SK-N-SH (cell line): Measurements from ENCODE around the gene PPIL1. TPM values are rescaled to one million over a fixed set of nuclear protein-coding genes. Genes with fewer than 3 reads are reported as not detected.

Experiments
- CTCF ChIA-PET: fragments of 300-600, 350-600 bp; formaldehyde crosslinking; extraction: SDS; loops from one replicate; lab custom pipeline; 2021; lab: Yijun Ruan, JAX
- POLR2A ChIA-PET: fragments of 350-600 bp; sonication (Branson Sonifier 250); formaldehyde crosslinking; extraction: SDS; loops from one replicate; lab custom pipeline; 2020; ENCODE audit warnings: antibody characterized with exemption, inconsistent platforms; lab: Yijun Ruan, JAX
- DNase-seq: peaks from one replicate; pipeline ENCODE4 v3.0.0; 2012
- H2AFZ ChIP-seq: fragments of 200-600 bp; sonication (generic); 2 replicates; pipeline ENCODE4 v1.8.1; 2016; ENCODE audit warnings: antibody characterized with exemption, mild to moderate bottlenecking, low read depth
- H3F3A ChIP-seq: fragments of 200-600 bp; sonication (generic); replicated peaks from 2 replicates; pipeline ENCODE3; 2016; ENCODE audit warnings: antibody characterized with exemption, mild to moderate bottlenecking; ENCODE audit not compliant: insufficient read depth
- H3K27ac ChIP-seq, 2 experiments: fragments of 200-500 bp in 1 of 2; fragments of 200-600 bp in 1 of 2; sonication (Bioruptor generic) in 1 of 2; sonication (generic), shearing (Covaris generic) in 1 of 2; 2 replicates each; pipeline versions ENCODE4 v1.5.1 to v1.6.1; 2014 to 2016; ENCODE audit warnings: low read depth in 2 of 2, inconsistent platforms in 1 of 2, low read length in 1 of 2, mild to moderate bottlenecking in 1 of 2, mixed read lengths in 1 of 2
- H3K27me3 ChIP-seq: fragments of 200-600 bp; sonication (generic), shearing (Covaris generic); 2 replicates; pipeline ENCODE4 v1.6.1; 2016; ENCODE audit warnings: mixed run types; ENCODE audit not compliant: insufficient read depth
- H3K36me3 ChIP-seq, 2 experiments: fragments of 200-500 bp in 1 of 2; fragments of 200-600 bp in 1 of 2; sonication (Bioruptor generic) in 1 of 2; sonication (generic) in 1 of 2; replicated peaks in 1 of 2; 2 replicates each; pipeline versions ENCODE3 to v1.5.1; 2014 to 2016; ENCODE audit warnings: low read length in 1 of 2, mild to moderate bottlenecking in 1 of 2; ENCODE audit not compliant: insufficient read depth in 2 of 2, control insufficient read depth in 1 of 2
- H3K4me1 ChIP-seq, 2 experiments: fragments of 200-500 bp in 1 of 2; fragments of 200-600 bp in 1 of 2; sonication (Bioruptor generic) in 1 of 2; sonication (generic), shearing (Covaris generic) in 1 of 2; 2 replicates each; pipeline versions ENCODE4 v1.5.1 to v1.6.1; 2014 to 2016; ENCODE audit warnings: low read depth in 1 of 2, low read length in 1 of 2, mixed run types in 1 of 2; ENCODE audit not compliant: insufficient read depth in 2 of 2, control insufficient read depth in 1 of 2
- H3K4me2 ChIP-seq: fragments of 200-600 bp; sonication (generic), shearing (Covaris generic); 2 replicates; pipeline ENCODE4 v1.6.1; 2017; ENCODE audit warnings: mixed run types
- H3K4me3 ChIP-seq, 2 experiments: fragments of 200-500 bp in 1 of 2; fragments of 200-600 bp in 1 of 2; sonication (Bioruptor generic) in 1 of 2; sonication (generic), shearing (Covaris generic) in 1 of 2; 2 replicates each; pipeline versions ENCODE4 v1.5.1 to v1.8.1; 2014 to 2016; ENCODE audit warnings: low read depth in 2 of 2, inconsistent platforms in 1 of 2, low read length in 1 of 2, mild to moderate bottlenecking in 1 of 2, mixed read lengths in 1 of 2, moderate library complexity in 1 of 2
- H3K79me2 ChIP-seq: fragments of 200-600 bp; sonication (generic); 2 replicates; pipeline ENCODE4 v1.8.1; 2017; ENCODE audit warnings: mild to moderate bottlenecking; ENCODE audit not compliant: insufficient read depth
- H3K9ac ChIP-seq: fragments of 200-600 bp; sonication (generic); 2 replicates; pipeline ENCODE4 v1.6.1; 2017; ENCODE audit warnings: mixed run types
- H3K9me2 ChIP-seq: fragments of 200-600 bp; sonication (generic); 2 replicates; pipeline ENCODE4 v1.6.1; 2017; ENCODE audit warnings: mixed run types
- H3K9me3 ChIP-seq: fragments of 200-600 bp; sonication (generic); 2 replicates; pipeline ENCODE4 v1.6.1; 2017; ENCODE audit warnings: mixed run types, mild to moderate bottlenecking, moderate library complexity
- H4K20me1 ChIP-seq: fragments of 200-600 bp; sonication (generic); 2 replicates; pipeline ENCODE4 v1.6.1; 2017; ENCODE audit warnings: mild to moderate bottlenecking, mixed run types; ENCODE audit not compliant: insufficient read depth
- CTCF ChIP-seq: fragments of 200-600 bp; sonication (generic); IDR thresholded peaks from 2 replicates; pipeline ENCODE4 v1.6.1; 2017; ENCODE audit warnings: antibody characterized with exemption, mild to moderate bottlenecking, moderate library complexity
- EP300 ChIP-seq, 2 experiments: IDR thresholded peaks; 2 replicates each; pipeline versions ENCODE4 v1.4.0 to v1.6.1; 2012; ENCODE audit warnings: borderline replicate concordance in 1 of 2, low read depth in 1 of 2, low read length in 1 of 2
- EZH2phosphoT487 ChIP-seq: fragments of 200-600 bp; sonication (generic); IDR thresholded peaks from 2 replicates; pipeline ENCODE4 v1.6.1; 2017; ENCODE audit warnings: low read depth, mixed run types, mild to moderate bottlenecking, antibody characterized with exemption, moderate library complexity, borderline replicate concordance
- FOXJ3 ChIP-seq: sonication (generic); formaldehyde crosslinking; IDR thresholded peaks from 2 replicates; pipeline ENCODE4 v1.5.1; 2020; ENCODE audit warnings: mild to moderate bottlenecking, missing genetic modification reagents
- MXI1 ChIP-seq: IDR thresholded peaks from 2 replicates; pipeline ENCODE4 v1.6.1; 2012; ENCODE audit warnings: mild to moderate bottlenecking, low read depth, low read length, improper control_type of control experiment
- RFX5 ChIP-seq: IDR thresholded peaks from 2 replicates; pipeline ENCODE4 v1.6.1; 2012; ENCODE audit warnings: mild to moderate bottlenecking, improper control_type of control experiment, low read length
- WGBS: methylation state at CpG from one replicate; pipeline ENCODE4 v1.1.6; 2017; ENCODE audit warnings: low lambda C conversion rate; 5-methylcytosine and 5-hydroxymethylcytosine counted together
- polyA plus RNA-seq, 3 experiments: library from polyadenylated mRNA; depleted of rRNA; stranded (reverse); fragments of >200 nt; gene quantifications; 2 replicates each; pipeline ENCODE4 v1.2.3, GENCODE V29; 2012

The PPIL1 gene
- polyA plus RNA-seq, 1 of the 3 experiments (the other 2 are of a cell fraction): 36.6 TPM

- WGBS: 93% methylated on average over 2 of the region's 2 CpGs
- no peaks in the 10 kb centered on the region for H3K79me2 ChIP-seq
- no peaks in the 10 kb centered on the region for H3K36me3 ChIP-seq
- no peak overlapping the region for H3K4me2 ChIP-seq
- DNase-seq: no peak
- TF ChIP-seq FOXJ3 (CRISPR knock-in tag) (no peak), MXI1 (no peak), EP300 (IDR thresholded peaks at IDR 0.05; ENCODE audit: borderline replicate concordance in 1 of 2, low read depth in 1 of 2, low read length in 1 of 2) (no peak), EZH2phosphoT487 (no peak), CTCF (no peak)
- TF ChIP-seq, all 33 proteins: peak for 0
- ChIA-PET CTCF (interaction anchor here (0.6 to 2.5 kb wide), 4 partner anchors 15 to 1518 kb away, joined by 3 to 10 read pairs (median 4); no protein-coding TSS in a partner anchor), POLR2A (no interaction called here)
- Histone ChIP-seq H4K20me1 (no peaks in the 10 kb centered on the region), H3K4me3 (no peak overlapping the region), H3K27ac (no peak overlapping the region), H3F3A (peaks cover 4% of the 10 kb centered on the region), H2AFZ (no peak overlapping the region), H3K4me1 (peaks cover 0 to 4% of the 10 kb centered on the region in 2 experiments; a peak in 1 of 4 replicates), H3K9ac (no peak overlapping the region), H3K9me2 (no peaks in the 10 kb centered on the region), H3K27me3 (peaks cover 12% of the 10 kb centered on the region), H3K9me3 (no peaks in the 10 kb centered on the region)
Observed at GRCh38 chr6:36837022-36837339, 37.6 kb downstream of the PPIL1 start.

DNA sequence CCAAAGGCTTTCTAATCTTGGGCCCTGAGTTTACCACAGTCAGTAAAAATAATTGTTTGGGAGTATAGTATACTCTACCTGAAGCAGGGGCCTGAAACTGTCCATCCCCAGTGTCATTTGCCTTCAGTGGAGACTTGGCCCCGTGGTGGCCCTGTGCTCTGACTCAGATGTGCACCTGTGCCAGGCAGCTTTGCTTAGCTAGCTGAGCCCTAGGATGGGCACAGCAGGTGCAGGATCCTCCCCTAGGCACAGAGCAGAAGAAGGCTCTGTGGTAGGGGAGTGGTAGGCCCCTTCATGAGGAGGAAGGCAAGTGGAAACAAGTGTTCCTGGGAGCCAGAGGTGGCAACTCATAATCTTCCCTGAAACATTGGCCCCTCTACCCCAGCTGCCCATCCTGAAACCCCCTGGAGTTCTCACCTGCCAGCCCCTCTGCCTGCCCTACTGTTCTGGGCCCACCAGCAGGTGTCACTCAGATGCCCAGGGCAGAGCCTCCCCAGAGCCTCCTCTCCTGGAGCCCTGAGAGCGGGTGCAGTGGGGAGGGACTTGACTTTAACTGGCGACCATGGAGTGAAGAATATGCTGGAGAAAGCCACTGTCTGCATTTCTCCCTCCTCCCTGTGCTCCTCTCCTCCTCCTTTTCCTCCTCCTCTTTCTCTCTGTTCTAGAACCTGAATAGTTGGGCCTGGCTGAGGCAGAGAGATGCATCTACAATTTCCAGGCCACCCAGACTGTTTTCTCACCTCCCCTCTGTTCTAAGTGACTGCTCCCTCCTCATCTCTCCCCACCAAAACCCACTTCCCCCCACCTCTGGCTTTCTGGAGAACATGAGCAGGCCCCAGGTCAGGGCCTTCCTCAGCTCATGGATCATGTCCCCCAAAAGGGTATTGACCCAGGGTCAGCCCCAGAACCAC lies 38.2 kb downstream of the PPIL1 start:
- ChIA-PET POLR2A (no interaction called here), CTCF (interaction anchor here (0.6 to 2.5 kb wide), 8 partner anchors 12 to 212 kb away, joined by 3 to 10 read pairs (median 4); partner anchors contain the start of gene C6orf89)
- peaks cover 12% of the 10 kb centered on the region for H3K27me3 ChIP-seq
- peaks cover 4% of the 10 kb centered on the region for H3F3A ChIP-seq
- WGBS: 83% methylated on average over 2 of the region's 3 CpGs
- H3K9me3 ChIP-seq: no peaks in the 10 kb centered on the region
- H3K9me2 ChIP-seq: no peaks in the 10 kb centered on the region
- peaks cover 0 to 4% of the 10 kb centered on the region in 2 experiments; a peak in 1 of 4 replicates for H3K4me1 ChIP-seq
- no peak overlapping the region for H2AFZ ChIP-seq
- no peak for TF ChIP-seq RFX5
- H3K79me2 ChIP-seq: no peaks in the 10 kb centered on the region
- no peak overlapping the region for H3K9ac ChIP-seq
- H4K20me1 ChIP-seq: no peaks in the 10 kb centered on the region
- no peaks in the 10 kb centered on the region for H3K36me3 ChIP-seq
- no peak overlapping the region for H3K27ac ChIP-seq
- H3K4me3 ChIP-seq: no peak overlapping the region
- no peak overlapping the region for H3K4me2 ChIP-seq
- DNase-seq: no peak
